Stimulated activated CD4-positive, alpha-beta T cell treated with anti-CD3 and anti-CD28 coated beads, TNF-alpha, amount 100 ng/mL, for 1 hour (primary cell): Measurements from ENCODE around the gene CRB3.
"Not testable (repeated sequence)": the region's sequence is repeated elsewhere in the genome, so short reads cannot be mapped to it uniquely, and the experiment has no call there.

Source experiments
- DNase-seq, 3 donors: peaks; one replicate each; pipeline ENCODE4 v3.0.0-alpha.2; 2020; ENCODE audit warnings: low read depth in 3 of 3, low spot score in 1 of 3

Gene CRB3, protein sequence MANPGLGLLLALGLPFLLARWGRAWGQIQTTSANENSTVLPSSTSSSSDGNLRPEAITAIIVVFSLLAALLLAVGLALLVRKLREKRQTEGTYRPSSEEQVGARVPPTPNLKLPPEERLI

DNA sequence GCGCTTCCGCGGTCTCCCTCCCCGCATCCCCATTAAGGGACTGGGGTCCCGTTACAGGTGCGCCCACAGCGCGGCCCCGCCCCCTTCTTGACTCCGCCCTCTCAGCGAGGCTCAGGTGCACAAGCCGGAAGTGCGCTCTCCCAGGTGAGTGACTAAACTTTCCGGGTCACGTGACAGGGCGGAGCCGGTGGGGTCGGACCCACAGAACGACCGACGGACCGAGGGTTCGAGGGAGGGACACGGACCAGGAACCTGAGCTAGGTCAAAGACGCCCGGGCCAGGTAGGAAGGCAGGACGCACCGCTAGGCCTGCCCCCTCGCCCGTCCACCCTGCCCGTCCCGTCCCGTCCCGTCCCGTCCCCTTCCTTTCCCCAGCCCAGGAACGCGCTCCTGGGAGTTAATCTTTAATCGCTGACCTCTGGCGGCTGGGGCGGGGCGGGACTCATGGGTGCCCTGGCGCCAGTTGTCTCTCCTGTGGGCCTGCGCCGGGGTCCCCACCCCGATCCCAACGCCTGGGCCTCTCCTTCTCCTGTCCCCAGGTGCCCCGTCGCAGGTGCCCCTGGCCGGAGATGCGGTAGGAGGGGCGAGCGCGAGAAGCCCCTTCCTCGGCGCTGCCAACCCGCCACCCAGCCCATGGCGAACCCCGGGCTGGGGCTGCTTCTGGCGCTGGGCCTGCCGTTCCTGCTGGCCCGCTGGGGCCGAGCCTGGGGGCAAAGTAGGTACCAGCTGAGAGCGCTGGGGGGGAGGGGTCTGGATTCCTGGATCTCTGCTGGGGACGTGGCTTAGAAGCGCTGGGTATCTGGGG is at the start of gene CRB3:
Gene CRB3, plus strand, starts transcription at position 202 of the 804 bp plus-strand sequence. Its CDS starts 431 bp downstream, at position 633.
- DNase-seq = peak in 2 of 3 donors; percentile 23 to 32

DNA sequence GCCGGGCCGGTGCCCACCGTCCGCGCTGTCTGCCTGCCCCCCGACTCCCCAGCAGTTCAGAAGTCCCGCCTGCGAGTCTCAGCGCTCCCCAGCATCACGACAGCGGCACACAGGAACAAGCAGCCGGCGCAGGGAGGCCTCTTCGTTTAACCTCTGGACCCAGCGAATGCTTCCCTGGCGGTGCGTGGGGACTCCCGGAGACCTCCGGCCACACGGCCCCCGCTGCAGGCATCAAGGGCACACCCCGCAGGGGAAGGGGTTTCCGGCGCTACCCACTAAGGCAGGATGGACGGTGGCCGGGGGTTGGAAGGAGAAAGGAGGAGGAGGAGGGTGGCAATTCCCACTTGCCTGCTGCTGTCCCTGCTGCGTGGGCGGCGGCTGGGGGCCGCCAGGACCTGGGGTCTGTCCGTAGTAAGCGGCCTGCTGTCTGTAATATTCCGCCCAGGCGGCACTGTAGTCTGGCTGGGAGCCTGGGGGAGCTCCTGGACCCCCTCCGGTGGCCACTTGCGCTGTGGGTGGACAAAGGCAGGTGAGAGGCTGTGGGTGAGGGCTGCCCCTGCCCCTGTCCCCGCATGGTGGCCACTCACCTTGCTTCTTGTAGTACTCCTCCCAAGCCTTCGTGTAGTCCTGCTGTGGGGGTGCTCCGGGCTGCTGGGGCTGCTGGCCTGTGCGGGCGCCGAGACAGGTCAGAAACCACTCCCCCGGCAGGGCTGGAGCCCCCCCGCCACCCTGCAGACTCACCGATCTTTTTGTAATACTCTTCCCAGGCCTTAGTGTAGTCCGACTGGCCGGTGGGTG is 49.1 kb upstream of the CRB3 start:
- DNase-seq = no peak

DNA sequence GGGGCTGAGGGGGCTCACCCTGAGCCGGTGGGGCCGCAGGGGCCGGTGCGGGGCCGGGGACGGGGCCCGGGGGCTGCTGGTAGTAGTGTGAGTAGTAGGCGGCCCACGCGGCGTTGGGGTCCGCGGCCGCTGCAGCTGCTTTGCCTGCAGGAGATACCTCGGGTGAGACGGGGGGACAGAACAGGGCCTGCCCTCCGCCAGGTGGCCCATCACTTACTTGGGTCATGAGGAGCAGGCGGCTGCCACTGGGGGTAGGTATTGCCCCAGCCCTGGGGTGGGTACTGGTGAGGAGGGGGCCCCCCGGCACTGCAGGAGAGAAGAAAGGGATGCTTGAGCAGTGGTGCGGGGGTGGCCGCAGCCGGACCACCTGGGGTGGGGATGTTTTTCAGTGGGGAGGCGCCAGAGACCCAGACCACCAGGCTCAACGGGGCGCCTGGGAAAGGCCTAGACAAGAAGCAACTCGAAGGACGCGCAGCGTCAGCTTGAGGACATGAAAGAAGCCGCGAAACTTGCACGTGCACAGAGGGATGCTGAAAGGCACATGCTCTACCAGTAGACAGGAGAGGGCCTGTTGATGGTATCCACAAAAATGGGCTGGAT is 48.4 kb upstream of the CRB3 start:
- DNase-seq = no peak

DNA sequence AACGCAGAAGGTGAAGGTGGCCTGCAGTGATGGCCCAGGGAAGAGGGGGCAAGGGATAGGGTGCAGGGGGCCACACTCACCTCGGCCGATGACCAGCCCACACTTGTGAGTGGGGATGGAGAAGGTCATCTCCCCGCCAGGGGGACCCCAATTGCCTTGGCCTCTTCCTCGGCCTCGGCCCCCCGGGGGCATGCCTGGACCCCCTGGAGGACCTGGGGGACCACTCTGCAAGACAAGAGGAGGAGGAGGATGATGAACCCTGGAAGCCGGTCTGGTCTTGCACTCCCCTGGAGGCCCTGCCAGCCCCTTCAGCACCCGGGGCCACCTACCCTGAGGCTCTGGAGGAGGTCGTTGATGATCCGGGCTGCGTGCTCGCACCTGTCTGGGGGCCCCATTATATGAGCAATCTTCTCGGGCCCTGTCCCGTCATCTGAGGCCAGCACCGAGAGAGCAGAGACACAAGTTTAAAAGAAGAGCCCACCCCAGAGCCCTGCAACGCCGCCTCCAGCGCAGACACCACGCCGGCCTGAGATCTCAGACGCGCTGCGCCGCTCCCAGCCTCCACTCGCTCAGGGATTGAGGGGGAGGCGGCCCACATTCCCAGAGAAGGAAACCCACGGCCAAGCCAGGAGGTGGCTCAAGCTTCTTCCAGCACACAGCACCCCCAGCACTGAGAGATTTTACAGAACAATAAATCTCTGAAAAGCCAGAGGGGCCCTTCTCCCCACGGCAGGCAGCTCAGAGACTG is 47.2 kb upstream of the CRB3 start:
- DNase-seq = no peak

DNA sequence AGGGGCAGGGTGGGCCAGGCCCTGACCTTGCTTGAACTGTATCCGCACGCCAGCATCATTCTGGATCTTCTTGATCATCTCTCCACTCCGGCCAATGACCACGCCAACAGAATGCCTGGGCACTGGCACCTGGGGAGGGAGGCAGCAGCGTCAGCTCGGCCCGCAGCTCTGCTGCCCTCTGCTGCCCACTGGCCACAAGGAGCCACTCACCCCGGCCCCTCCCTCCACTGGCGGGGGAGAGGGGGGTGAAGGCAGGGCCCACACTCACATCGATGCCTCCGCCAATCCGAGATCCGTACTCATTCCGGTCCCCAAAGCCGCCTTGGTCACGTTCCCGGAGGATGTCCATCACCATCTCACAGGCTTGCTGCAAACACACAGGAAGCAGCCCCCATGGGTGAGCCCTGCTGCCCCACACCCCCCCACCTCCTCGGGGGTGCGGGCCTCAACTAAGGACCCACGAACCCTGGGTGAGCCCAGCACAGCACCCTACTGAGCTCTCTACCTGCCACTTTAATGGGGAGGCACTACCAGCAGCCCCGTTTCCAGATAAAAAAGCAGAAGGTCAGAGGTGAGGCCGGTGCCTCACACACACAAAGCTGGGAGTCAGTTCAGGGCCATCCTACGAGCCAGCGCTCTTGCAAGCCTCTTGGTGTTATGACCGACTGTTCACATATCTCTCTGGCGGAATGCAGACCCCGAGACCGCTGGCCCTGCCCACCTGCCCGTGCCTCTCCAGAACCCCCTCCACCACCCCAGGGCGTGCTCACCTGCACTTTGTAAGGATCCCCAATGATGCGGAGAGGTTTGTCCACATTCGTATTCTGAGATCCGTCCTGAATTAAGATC is 46.1 kb upstream of the CRB3 start:
- DNase-seq = no peak

DNA sequence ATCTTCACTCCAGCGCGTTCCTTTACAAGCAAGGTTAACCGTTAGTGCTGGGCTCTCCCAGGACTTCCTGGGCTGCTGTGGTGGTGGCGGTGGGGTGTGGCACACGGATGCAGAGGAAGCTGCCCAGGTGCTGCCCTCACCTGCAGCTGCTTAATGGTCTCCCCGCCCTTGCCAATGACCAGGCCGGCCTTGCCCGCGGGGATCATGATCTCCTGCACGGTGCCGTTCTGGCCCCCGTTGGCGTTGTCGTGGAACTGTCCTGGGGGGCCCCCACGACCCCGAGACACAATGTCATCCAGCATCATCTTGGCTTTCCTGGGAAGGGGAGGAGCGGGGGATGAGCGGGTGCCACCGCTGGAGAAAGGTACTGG is 45.5 kb upstream of the CRB3 start:
- DNase-seq = no peak

DNA sequence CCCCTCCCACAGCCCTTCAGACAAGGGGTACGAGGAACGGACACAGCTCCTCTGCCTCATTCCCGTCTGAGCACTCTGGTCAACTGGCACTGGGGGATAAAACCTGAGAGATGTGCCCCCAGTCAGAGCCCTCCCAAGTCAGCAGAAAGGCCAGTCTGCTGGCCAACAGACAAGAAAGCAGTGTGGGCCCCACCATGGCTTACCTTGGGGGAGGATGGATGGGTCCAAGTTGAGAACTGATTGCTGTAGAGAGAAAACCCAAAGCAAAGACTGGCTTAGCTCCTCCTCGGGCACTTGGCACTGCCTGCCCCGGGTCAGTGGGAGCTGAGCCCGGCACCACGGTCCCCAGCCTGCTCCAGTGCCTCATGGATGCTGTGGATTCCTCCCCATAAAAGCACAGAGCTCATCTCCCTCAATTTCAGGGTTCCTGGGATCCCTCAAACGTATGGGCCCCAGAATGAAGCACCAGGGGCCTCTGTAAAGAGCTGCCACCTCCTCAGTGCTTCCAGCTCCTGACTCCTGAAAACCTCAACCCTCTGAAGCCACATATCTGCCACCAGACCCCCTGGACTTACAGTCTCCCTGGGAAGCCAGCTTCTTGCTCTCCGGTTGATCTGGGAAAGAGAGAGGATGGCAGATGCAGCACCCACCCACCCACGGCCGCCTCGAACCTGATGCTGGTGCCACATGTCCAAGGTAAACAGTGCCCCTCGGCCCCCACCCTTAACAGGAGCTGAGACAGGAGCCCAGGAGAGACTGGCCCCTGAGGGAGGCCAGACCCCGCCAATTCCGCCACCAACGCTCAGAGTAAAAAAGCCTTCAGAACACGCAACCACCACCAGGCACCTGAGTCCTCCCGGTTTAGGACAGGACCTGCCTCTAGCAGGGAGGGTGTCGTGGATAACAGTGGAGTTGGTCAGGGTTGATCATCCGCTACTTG is 42.7 kb upstream of the CRB3 start:
- no peak for DNase-seq

DNA sequence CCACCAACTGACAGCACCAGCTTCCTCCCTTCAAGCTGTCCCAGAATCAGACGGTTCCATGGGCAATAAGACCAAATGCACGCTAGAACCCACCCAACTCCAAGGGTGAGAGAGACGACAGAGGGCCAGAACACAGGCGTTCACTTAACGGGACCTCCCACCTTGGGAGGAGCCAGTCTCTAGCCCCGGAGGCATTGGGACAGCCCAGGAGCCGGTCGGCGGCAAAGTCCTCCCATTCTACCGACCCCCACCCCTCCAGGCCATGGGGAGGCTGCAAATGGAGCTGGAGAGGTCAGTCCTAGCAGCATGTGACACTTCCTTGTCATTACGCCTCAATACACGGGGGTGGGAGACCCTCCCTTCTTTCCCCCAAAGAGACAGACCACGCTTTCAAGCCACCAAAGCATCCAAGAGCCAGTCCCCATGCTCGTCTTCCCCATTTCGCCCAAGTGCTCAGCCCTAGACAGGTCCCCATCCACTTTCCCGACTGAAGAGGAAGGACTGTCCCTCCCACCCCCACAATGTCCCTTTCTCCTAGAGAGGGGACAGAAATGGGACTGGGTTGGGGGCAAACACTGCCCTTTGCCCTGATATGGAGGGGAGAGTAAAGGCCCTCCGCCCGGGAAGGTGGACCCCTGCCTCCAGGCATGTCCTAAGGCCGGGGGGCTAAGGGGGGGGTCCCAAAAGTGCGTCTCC is 40.4 kb upstream of the CRB3 start:
- DNase-seq = peak in 1 of 3 donors; percentile 32

DNA sequence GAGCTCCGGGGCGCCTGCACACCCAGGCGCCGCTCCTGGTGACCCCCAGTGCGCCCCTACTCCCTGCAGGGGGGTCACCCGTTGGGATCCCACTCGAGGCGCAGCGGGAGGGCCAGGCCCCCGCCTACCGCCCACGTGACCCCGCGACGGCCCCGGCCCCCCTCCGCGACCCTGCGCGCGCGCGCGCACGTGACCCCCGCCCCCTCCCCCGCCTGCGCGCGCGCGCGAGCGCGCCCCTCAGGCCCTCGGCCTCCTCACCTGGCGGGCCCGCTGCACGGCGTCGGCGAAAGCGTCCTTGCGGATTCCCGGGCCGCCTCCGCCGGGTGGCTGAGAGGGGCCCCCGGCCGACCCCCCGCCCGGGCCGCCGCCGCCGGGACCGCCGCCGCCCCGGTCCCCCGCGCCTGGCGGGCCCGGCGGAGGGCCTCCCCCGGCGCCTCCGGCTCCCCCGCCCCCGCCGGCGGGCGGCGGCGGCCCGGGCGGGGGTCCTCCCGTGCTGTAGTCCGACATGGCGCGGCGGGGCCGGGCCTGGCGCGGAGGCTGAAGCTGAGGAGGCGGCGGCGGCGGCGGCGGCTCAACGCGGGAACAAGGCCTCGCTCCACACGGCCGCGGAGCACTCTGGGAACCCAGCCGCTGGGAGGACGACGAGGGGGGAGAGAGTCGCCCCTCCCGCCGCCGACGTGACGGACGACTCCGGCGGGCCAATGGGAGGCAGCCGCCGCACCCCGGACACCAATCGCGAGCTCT is 39.7 kb upstream of the CRB3 start, which contains the start of gene KHSRP:
Gene KHSRP, minus strand, starts transcription at position 617 of the 744 bp plus-strand sequence. Its CDS starts 110 bp downstream, at position 507.
- DNase-seq = peak in 1 of 3 donors; percentile 40

DNA sequence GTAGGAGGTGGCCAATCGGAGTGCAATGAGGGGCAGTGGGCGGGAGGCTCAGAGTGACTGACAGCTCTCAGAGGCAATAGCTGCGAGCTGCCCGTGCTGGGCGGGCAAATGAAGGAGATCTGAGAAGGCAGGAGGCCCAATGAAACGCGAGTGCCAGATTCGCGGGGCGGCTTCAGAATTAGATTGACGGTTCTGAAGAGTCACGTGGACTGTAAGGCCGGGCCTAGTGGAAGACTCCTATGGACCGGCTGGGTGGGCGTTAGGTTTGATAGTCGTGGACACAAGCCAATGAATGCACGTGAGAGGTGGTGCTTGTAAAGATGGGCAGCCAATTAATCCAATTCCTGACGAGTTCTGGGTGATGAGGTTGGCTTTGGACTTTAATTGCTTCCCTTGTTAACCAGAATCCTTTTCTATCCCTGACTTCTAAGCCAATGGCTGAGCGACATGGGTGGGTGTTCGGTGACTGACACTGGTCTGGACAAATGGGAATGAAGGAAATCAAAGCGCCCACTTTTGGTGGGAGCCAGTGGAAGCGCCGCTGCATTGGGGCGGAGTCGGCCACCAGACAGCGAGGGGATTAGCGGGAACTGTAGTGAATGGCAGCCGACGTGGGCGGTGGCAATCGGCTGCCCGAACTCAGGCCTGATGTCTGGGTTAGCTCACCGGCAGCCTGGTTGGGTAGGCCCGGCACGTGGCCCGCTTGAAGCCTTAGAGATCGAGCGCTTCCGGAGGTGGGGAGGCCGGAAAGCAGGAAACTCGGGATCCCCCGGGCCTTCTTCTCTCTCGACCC is 38.9 kb upstream of the CRB3 start:
- DNase-seq = peak; percentile 90 to 99 (median 98)

DNA sequence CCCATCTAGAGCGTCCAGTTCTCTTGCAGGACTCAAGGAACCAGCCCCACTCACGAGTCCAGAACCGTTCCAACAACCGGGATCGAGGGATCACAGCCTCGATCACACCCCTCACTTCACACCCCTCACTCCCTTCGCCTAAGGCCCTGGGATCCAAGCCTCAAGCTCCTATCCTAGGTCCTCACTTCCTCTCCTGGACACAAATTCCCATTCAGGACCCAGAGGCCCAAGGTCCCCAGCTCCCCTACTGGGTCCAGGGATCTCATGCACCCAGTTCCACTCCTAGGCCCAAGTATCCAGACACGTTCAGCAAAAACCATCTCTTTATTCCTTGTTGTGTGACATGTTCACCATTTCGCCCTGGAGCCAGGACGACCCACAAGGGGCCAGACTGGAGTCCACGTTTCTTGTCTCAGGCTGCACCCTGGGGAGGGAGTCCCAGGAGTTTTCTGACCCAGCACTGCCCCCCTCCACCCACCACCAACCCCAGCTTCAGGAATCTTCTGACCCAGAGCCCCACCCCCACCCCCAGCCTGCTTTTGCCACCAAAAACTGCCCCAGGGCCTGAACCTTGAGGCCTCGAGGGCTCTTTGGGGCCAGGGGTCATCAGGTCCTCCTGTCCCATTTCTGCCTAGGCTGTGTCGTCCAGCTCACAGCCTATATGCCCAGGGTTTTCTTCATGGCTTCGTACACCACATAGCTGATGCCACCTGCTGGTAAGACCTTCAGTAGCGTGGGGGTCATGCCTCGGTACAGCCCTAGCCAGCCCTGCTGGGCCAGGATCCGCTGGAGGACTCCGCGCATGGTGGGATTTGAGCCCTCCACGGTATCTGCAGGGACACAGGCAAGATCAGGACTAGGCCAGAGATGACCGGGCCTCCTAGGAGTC is 38.1 kb upstream of the CRB3 start:
- DNase-seq = no peak

DNA sequence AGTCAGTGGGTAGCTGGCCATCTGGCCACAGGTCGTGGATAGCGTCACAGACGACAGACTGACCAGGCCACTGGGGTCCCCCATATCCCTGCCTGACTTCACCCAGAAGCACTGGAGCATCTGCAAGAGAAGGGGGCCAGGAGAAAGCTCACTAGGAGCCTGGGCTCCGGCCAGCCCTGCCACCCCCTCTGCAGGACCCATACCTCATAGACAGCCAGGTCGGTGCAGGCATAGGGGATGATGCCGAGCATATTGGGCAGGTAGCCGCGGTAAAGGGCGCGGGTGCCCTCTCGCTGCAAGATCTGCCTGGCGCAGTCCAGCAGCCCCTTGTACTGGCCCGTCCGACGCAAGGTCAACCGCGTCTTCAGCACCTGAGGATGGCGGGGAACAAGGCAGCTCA is 36.9 kb upstream of the CRB3 start:
- DNase-seq = no peak

DNA sequence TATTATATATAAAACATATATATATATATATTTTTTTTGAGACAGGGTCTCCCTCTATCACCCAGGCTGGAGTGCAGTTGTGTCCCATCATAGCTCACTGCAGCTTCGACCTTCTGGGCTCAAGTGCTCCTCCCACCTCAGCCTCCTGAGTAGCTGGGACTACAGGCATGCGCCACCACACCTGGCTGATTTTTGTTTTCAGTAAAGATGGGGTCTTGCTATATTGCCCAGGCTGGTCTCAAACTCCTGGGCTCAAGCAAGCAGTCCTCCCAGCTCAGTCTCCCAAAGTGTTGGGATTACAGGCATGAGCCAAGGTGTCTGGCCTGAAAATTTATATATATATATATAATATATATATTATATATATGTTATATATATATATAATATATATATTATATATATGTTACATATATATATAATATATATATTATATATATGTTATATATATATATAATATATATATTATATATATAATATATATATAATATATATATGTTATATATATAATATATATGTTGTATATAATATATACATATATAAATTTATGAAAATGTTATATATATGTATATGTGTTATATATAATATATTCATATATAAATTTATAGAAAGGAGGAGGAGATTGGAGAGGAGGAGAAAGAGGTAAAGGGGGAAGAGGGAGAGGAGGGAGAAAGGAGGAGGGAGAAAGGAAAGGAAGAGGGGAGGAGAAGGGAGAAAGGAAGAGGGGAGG is 35.2 kb upstream of the CRB3 start:
- DNase-seq = not testable (repeated sequence)

DNA sequence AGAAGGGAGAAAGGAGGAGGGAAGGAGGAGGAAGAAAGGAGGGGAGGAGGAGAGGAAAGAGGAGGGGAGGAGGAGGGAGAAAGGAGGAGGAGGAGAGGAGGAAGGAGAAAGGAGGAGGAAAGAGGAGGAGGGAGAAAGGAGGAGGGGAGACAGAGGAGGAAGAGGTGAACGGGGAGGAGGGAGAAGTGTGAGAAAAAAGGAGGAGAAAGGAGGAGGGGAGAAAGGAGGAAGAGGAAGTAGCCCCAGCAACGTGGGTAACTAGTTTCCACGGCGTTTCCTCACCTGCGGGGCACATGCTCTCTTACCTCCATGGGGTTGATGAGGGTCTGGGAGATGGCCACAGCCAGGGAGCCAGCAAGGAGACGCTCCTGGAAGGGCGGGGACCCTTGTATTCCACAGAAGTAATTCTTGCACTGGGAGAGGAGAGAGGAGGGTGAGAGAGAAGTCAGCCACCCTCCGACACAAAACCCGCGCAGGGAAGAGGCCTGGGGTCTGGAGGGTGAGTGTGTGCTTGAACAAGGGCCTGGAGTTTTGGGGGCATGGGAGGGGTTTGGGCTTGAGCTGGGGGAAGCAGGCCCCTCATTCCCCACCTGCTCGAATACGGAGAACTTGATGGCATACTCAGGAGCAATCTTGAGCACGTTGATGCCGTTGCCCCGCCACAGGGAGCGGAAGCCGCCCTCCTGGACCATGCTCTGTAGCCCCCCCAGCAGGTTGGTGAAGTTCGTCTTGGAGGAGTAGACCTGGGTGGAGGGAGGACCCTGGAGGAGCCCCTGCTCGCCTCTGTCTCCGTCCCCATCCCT is 34.5 kb upstream of the CRB3 start:
- DNase-seq = no peak
